CD4-positive, alpha-beta T cell treated with Interleukin-1 beta for 1 hour (primary cell): ENCODE results near the gene KCNK7.
"Not testable (repeated sequence)": the region's sequence is repeated elsewhere in the genome, so short reads cannot be mapped to it uniquely, and the experiment has no call there.

Experiments
- DNase-seq, 2 donors: peaks; one replicate each; pipeline ENCODE4 v3.0.0-alpha.2; 2020 to 2022

Gene KCNK7

GRCh38 chr11:65595543-65596281 lies at the start of gene KCNK7:
Gene KCNK7, minus strand, starts transcription at chr11:65595800. Its CDS starts 28 bp downstream, at chr11:65595772.
- DNase-seq, result no peak

- no peak for DNase-seq
These were observed 49.2 kb upstream of the KCNK7 start for GRCh38 chr11:65644837-65645236.

- DNase-seq, result no peak
These were observed 48.4 kb upstream of the KCNK7 start for GRCh38 chr11:65643971-65644370.

GRCh38 chr11:65642014-65642671 lies 46.5 kb upstream of the KCNK7 start:
- DNase-seq, result peak in 1 of 2 donors; percentile 38

- no peak for DNase-seq
These were observed 45.9 kb upstream of the KCNK7 start for GRCh38 chr11:65641297-65642013.

- peak; percentile 56 to 82 for DNase-seq
These were observed 45.1 kb upstream of the KCNK7 start for GRCh38 chr11:65640483-65641296.

GRCh38 chr11:65639623-65640482 lies 44.3 kb upstream of the KCNK7 start:
- DNase-seq, result peak; percentile 87 to 95

GRCh38 chr11:65639228-65639597 lies 43.6 kb upstream of the KCNK7 start:
- not testable (repeated sequence) for DNase-seq

- peak; percentile 78 for DNase-seq
These were observed 42.3 kb upstream of the KCNK7 start, which contains the start of gene SIPA1 for GRCh38 chr11:65637794-65638419. Gene SIPA1, plus strand, starts transcription at chr11:65638101. Its CDS starts 2,821 bp downstream, at chr11:65640922.

- no peak for DNase-seq
These were observed 41.5 kb upstream of the KCNK7 start for GRCh38 chr11:65637032-65637557.

- DNase-seq, result no peak
These were observed 40.8 kb upstream of the KCNK7 start for GRCh38 chr11:65636108-65637031.

- DNase-seq, result no peak
These were observed 39.5 kb upstream of the KCNK7 start for GRCh38 chr11:65634905-65635731.

- no peak for DNase-seq
These were observed 38.8 kb upstream of the KCNK7 start for GRCh38 chr11:65634440-65634839.

- no peak for DNase-seq
These were observed 38.5 kb upstream of the KCNK7 start for GRCh38 chr11:65634109-65634436.

- DNase-seq, result no peak
These were observed 37.9 kb upstream of the KCNK7 start for GRCh38 chr11:65633390-65634108.

GRCh38 chr11:65630215-65630614 lies 34.6 kb upstream of the KCNK7 start:
- no peak for DNase-seq

GRCh38 chr11:65629579-65629978 lies 34.0 kb upstream of the KCNK7 start:
- DNase-seq, result no peak

- DNase-seq, result no peak
These were observed 31.6 kb upstream of the KCNK7 start for GRCh38 chr11:65627202-65627601.
